Fibroblast of the aortic adventitia (primary cell): Measurements from ENCODE around the gene YES1. TPM values are rescaled to one million over a fixed set of nuclear protein-coding genes. Genes with fewer than 3 reads are reported as not detected.

ENCODE experiments used
- DNase-seq: peaks from one replicate; pipeline ENCODE4 v3.0.0-alpha.2; 2010; ENCODE audit warnings: low read depth
- H3K4me3 ChIP-seq: 2 replicates; pipeline ENCODE4 v1.5.1; 2011; ENCODE audit warnings: low read depth, mild to moderate bottlenecking, control low read depth, low read length, moderate library complexity
- CTCF ChIP-seq: IDR thresholded peaks from 2 replicates; pipeline ENCODE4 v1.5.1; 2011; ENCODE audit warnings: mild to moderate bottlenecking, low read length, control low read depth, inconsistent platforms; ENCODE audit not compliant: insufficient read depth
- total RNA-seq: library from RNA; depleted of rRNA; stranded (reverse); fragments of >200 nt; gene quantifications from 2 replicates; pipeline ENCODE4 v1.2.3, GENCODE V29; 2012; ENCODE audit warnings: low replicate concordance

The YES1 gene
- total RNA-seq: 43.1 and 156 TPM in 2 replicates

GRCh38 chr18:811892-812375 is at the start of gene YES1:
Gene YES1, minus strand, starts transcription at chr18:812242. Its CDS starts 55,415 bp downstream, at chr18:756827.
- peak within 1 kb of the TSS; percentile 88 for H3K4me3 ChIP-seq
- no peak for TF ChIP-seq CTCF
- DNase-seq: peak; percentile 63

- no peak for TF ChIP-seq CTCF
- DNase-seq: peak; percentile 73
Measured at GRCh38 chr18:857986-858385, 45.9 kb upstream of the YES1 start.

GRCh38 chr18:853471-853870 is 41.4 kb upstream of the YES1 start:
- H3K4me3 ChIP-seq: no peak overlapping the region
- DNase-seq: no peak
- TF ChIP-seq CTCF: no peak

More at GRCh38 chr18:857986-858385, 45.9 kb upstream of the YES1 start:
- H3K4me3 ChIP-seq: no peak overlapping the region

- TF ChIP-seq CTCF: no peak
- H3K4me3 ChIP-seq: no peak overlapping the region
- DNase-seq: no peak
Measured at GRCh38 chr18:850960-851359, 38.9 kb upstream of the YES1 start.

- H3K4me3 ChIP-seq: no peak overlapping the region
- TF ChIP-seq CTCF: no peak
- DNase-seq: no peak
Measured at GRCh38 chr18:849021-849420, 37.0 kb upstream of the YES1 start.

- no peak overlapping the region for H3K4me3 ChIP-seq
- DNase-seq: no peak
- no peak for TF ChIP-seq CTCF
Measured at GRCh38 chr18:848062-848861, 36.2 kb upstream of the YES1 start.
